SU-DHL-6 (cell line): ENCODE measurements around the gene ENOX1.

Experiments used
- H2AFZ ChIP-seq: fragments of 200-600 bp; sonication (generic); 2 replicates; pipeline ENCODE4 v1.6.1; 2014; ENCODE audit warnings: low read depth, mild to moderate bottlenecking, moderate library complexity, mixed read lengths, antibody characterized with exemption, low read length; ENCODE audit not compliant: severe bottlenecking
- H3F3A ChIP-seq: fragments of 200-600 bp; shearing (Covaris generic); 2 replicates; pipeline ENCODE4 v1.6.0; 2016; ENCODE audit warnings: antibody characterized with exemption, mild to moderate bottlenecking; ENCODE audit not compliant: insufficient read depth
- H3K27ac ChIP-seq: fragments of 200-600 bp; sonication (generic); 2 replicates; pipeline ENCODE4 v1.5.1; 2016; ENCODE audit warnings: low read depth, mild to moderate bottlenecking, low read length, moderate library complexity, mixed read lengths
- H3K27me3 ChIP-seq: fragments of 200-600 bp; sonication (generic), shearing (Covaris generic); 2 replicates; pipeline ENCODE4 v1.6.0; 2014; ENCODE audit warnings: mild to moderate bottlenecking, low read length
- H3K36me3 ChIP-seq: fragments of 200-600 bp; sonication (generic); 2 replicates; pipeline ENCODE4 v1.6.1; 2014; ENCODE audit warnings: mild to moderate bottlenecking, low read length, mixed read lengths
- H3K4me2 ChIP-seq: fragments of 300-600, 200-600 bp; shearing (Covaris generic), sonication (generic); 2 replicates; pipeline ENCODE4 v1.6.0; 2014; ENCODE audit warnings: low read length, low read depth, mild to moderate bottlenecking; ENCODE audit not compliant: poor library complexity, severe bottlenecking
- H3K4me3 ChIP-seq: fragments of 200-600 bp; sonication (generic); 2 replicates; pipeline ENCODE4 v1.5.1; 2014; ENCODE audit warnings: antibody characterized with exemption, low read length, mild to moderate bottlenecking, mixed read lengths; ENCODE audit not compliant: insufficient read depth, poor library complexity, severe bottlenecking
- H3K79me2 ChIP-seq: fragments of 200-600 bp; sonication (generic); 2 replicates; pipeline ENCODE4 v1.6.1; 2014; ENCODE audit warnings: mild to moderate bottlenecking, low read length, moderate library complexity; ENCODE audit not compliant: insufficient read depth
- H3K9ac ChIP-seq: fragments of 200-600 bp; sonication (generic); 2 replicates; pipeline ENCODE4 v1.7.0; 2014; ENCODE audit warnings: mild to moderate bottlenecking, low read length
- H3K9me2 ChIP-seq: fragments of 200-600 bp; sonication (generic); replicated peaks from 2 replicates; pipeline ENCODE4 v1.6.1; 2014; ENCODE audit warnings: low read length; ENCODE audit not compliant: insufficient read depth
- H3K9me3 ChIP-seq: fragments of 200-600 bp; sonication (generic); 2 replicates; pipeline ENCODE4 v1.6.1; 2014; ENCODE audit warnings: low read length, mixed read lengths; ENCODE audit not compliant: insufficient read depth
- H4K20me1 ChIP-seq: fragments of 200-600 bp; sonication (generic); 2 replicates; pipeline ENCODE4 v1.6.1; 2014; ENCODE audit warnings: low read depth, mild to moderate bottlenecking, antibody characterized with exemption, low read length, moderate library complexity, mixed read lengths
- CTCF ChIP-seq: fragments of 200-600 bp; sonication (generic); IDR thresholded peaks from one replicate; pipeline ENCODE4 v1.5.1; 2017; ENCODE audit warnings: antibody characterized with exemption, mild to moderate bottlenecking, low read length, moderate library complexity; ENCODE audit not compliant: insufficient read depth, poor library complexity, severe bottlenecking
- EZH2phosphoT487 ChIP-seq: fragments of 200-600 bp; sonication (generic), shearing (Covaris generic); conservative IDR thresholded peaks from 2 replicates; pipeline ENCODE4 v1.6.1; 2018; ENCODE audit warnings: mild to moderate bottlenecking, antibody characterized with exemption, low read length, moderate library complexity, mixed read lengths

The ENOX1 gene

DNA sequence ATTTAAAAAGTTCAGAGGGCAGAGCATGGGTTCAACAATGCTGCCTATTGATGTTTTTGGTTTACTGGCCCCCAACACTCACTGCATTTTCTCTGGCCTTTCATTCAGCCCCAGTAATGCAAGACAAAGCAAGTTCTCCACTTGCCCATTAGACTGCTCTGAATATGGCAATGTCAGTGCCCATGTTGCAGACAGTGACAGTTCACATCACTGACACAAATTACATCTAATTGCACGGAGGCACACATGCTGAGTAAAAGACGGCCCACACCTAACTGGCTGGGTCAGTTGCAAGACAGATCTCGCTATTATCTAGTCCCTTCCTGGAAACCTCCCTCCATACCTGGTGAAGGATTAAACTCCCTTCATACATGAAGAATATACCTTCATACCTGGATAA lies 54.0 kb downstream of the ENOX1 start:
- H3K36me3 ChIP-seq, result no peaks in the 10 kb centered on the region
- H3F3A ChIP-seq, result no peaks in the 10 kb centered on the region
- no peak overlapping the region for H3K9ac ChIP-seq
- no peak overlapping the region for H3K4me3 ChIP-seq
- no peaks in the 10 kb centered on the region for H4K20me1 ChIP-seq
- no peaks in the 10 kb centered on the region for H3K79me2 ChIP-seq
- no peaks in the 10 kb centered on the region for H3K27me3 ChIP-seq
- no peak overlapping the region for H3K27ac ChIP-seq
- H3K9me2 ChIP-seq, result no peaks in the 10 kb centered on the region
- H3K9me3 ChIP-seq, result no peaks in the 10 kb centered on the region
- H3K4me2 ChIP-seq, result no peak overlapping the region
- no peak overlapping the region for H2AFZ ChIP-seq
- no peak for TF ChIP-seq CTCF
- no peak for TF ChIP-seq EZH2phosphoT487

- H3K9ac ChIP-seq, result no peak overlapping the region
- no peaks in the 10 kb centered on the region for H3K79me2 ChIP-seq
- H3K9me3 ChIP-seq, result no peaks in the 10 kb centered on the region
- H3K4me3 ChIP-seq, result no peak overlapping the region
- no peak overlapping the region for H3K27ac ChIP-seq
- H2AFZ ChIP-seq, result no peak overlapping the region
- no peaks in the 10 kb centered on the region for H3F3A ChIP-seq
- H4K20me1 ChIP-seq, result no peaks in the 10 kb centered on the region
- no peak overlapping the region for H3K4me2 ChIP-seq
- H3K27me3 ChIP-seq, result no peaks in the 10 kb centered on the region
- H3K36me3 ChIP-seq, result no peaks in the 10 kb centered on the region
- no peaks in the 10 kb centered on the region for H3K9me2 ChIP-seq
- TF ChIP-seq EZH2phosphoT487 (no peak), CTCF (no peak)
Observed at GRCh38 chr13:43731296-43731695, 55.5 kb downstream of the ENOX1 start.

GRCh38 chr13:43730642-43731041 lies 56.1 kb downstream of the ENOX1 start:
- no peak for TF ChIP-seq CTCF
- Histone ChIP-seq H3K27ac (no peak overlapping the region), H3K4me3 (no peak overlapping the region), H3K4me2 (no peak overlapping the region), H3K27me3 (no peaks in the 10 kb centered on the region), H3K9me2 (no peaks in the 10 kb centered on the region), H3K9me3 (no peaks in the 10 kb centered on the region), H4K20me1 (no peaks in the 10 kb centered on the region), H2AFZ (no peak overlapping the region), H3F3A (no peaks in the 10 kb centered on the region), H3K79me2 (no peaks in the 10 kb centered on the region), H3K9ac (no peak overlapping the region), H3K36me3 (no peaks in the 10 kb centered on the region)

- H3K27me3 ChIP-seq, result no peaks in the 10 kb centered on the region
- no peaks in the 10 kb centered on the region for H3F3A ChIP-seq
Observed at GRCh38 chr13:43728421-43728820, 58.4 kb downstream of the ENOX1 start.

More at GRCh38 chr13:43728421-43728820, 58.4 kb downstream of the ENOX1 start:
- no peaks in the 10 kb centered on the region for H4K20me1 ChIP-seq
- H3K9ac ChIP-seq, result no peak overlapping the region
- no peak overlapping the region for H3K4me2 ChIP-seq
- no peaks in the 10 kb centered on the region for H3K36me3 ChIP-seq
- H3K9me2 ChIP-seq, result no peaks in the 10 kb centered on the region
- no peak for TF ChIP-seq EZH2phosphoT487
- TF ChIP-seq CTCF, result no peak
- H3K79me2 ChIP-seq, result no peaks in the 10 kb centered on the region
- H2AFZ ChIP-seq, result no peak overlapping the region
- H3K9me3 ChIP-seq, result no peaks in the 10 kb centered on the region
- no peak overlapping the region for H3K4me3 ChIP-seq
- no peak overlapping the region for H3K27ac ChIP-seq
